HG02623 (cell line): Measurements from ENCODE around the gene RERG.

Source experiments
- ATAC-seq: cut with Tn5 transposase; IDR thresholded peaks from one replicate; pipeline ENCODE4 v1.9.1; 2021; ENCODE audit warnings: moderate library complexity; ENCODE audit not compliant: unreplicated experiment

The RERG gene

GRCh38 chr12:15220451-15220850, 766 bp downstream of the RERG start:
- ATAC-seq = no peak

GRCh38 chr12:15218794-15219193, 2.4 kb downstream of the RERG start:
- ATAC-seq = no peak

DNA sequence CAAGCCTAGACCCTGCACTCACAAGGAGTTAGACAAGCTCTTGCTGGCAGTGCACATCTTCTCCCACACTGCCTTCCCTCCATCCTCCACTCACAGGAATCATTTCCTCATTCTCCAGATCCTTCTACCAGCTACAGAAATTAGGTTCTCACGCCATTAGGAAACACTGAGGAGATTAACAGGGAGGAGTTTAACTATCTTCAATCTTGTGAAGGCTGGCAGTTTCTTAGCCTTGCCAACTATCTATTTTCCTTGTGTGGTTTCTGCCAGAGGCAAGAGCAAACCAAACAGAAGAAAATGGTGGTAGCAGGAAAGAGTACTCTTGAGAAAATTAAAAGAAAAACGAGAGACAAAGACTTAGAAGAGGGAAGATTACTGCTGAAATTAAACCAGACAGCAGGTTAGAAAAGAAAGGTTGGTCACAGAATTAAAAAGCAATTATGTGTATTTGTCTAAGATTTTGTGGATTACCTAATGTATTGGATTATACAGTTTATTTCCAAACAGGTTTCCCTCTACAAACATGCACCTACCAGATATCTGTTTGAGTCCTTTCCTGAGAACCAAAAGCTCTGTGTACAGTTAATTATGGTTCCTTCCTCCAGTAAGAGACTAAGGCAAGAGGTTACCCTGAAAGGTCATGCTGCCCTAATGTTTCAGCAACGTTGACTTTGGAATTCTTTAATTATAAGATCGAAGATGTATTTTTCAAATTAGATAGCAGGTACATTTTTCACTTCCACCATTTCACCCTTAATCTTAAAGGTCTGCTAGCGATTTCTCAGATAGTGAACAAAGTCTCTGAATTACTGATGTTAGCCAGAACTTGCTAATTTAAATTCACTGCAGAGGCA, 5.0 kb downstream of the RERG start:
- ATAC-seq = no peak

GRCh38 chr12:15214851-15215601, 6.2 kb downstream of the RERG start:
- no peak for ATAC-seq

DNA sequence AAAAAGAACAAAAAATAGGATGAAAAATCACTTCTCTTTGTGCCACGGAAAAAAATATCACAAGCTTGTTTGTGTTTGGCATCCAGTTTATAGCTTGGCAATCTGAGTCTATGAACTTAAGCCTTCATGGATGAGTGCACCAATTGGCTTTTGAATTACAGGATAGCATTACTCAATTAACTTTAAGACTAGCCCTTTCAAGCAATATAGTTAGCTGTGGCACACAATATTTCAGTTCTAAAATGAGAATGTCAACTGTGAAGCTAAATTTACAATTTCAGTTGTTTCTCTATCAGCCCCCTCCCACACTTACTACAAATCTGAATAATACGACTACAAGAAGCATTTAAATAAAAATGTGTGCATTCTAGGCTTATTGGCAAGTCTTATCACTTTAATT, 8.3 kb downstream of the RERG start:
- no peak for ATAC-seq

DNA sequence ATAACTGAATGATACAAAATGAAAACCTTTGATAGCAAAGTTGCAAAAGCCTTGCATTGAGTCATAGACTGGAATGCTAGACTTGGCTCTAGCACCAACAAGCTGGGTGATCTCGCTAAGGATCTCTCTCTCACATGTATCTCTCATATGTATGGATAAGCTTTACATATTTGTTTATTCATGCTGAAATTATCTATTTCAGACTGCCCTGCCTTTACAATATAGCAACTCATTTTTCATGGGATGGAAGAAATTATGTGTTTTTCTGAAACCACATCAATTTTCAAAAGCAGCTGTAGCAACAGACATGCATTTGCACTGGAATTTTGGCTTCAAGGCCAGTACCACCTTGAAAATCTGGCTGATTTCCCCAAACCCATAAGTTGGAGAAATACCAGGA, 11.4 kb downstream of the RERG start:
- no peak for ATAC-seq

DNA sequence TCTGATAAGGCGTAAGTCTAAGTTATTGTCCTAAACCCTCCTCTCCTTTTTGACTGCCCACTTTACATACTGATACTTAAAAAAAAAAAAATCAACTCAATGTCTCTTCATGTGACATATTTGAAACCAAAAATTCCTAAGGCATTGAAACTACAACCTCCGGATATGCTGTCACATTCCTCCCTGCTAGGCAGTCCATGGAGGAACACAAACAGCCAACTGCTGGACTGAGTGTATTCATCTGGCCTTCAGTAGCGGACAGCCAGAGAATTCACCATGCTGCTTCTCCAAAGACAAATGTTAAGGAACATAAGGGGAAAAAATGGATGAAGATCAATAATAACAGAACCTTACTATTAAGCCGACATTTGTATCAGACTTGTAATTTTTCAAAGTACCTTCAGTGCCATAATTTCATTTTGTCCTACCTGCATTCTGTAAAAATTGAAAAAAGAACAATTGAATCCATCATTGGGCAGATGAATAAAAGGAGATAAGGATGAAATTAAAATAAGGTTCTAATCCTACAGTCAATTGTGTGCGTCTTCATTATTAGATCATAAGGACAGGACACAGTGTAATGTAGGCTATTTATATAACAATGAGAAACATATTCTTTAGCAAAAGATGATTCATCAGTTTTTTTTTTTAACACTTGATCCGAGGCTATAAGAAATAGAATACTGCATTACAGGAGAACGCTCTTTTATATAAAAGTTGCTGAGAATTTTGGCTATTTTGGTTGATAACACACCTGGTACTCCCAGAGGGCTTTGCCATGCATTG, 12.2 kb downstream of the RERG start:
- ATAC-seq = no peak

GRCh38 chr12:15208140-15208539, 13.1 kb downstream of the RERG start:
- no peak for ATAC-seq

DNA sequence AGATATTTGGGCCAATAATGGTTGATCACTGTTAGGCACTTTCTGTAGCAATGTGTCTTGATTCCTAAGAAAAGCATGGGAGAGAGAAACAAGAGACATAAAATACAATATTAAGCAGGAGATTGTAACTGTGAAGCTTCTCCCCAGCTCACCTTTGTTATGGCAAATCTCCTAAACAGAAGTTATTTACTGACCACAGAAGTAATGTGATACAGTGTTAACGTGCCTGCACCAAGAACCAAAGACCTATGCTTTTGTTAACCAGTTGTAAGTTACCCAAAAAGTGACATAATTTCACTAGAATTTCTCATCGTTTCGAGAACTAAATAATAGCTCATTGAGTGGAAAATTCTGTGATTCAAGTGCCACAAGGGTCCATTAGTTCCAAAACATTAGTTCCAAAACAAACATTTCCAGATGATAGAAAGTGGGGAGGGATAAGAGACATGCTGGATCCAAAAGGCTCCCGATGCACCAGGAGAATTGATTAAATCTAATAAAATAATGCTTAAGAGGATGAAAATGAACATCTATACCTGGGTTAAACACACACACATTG, 14.3 kb downstream of the RERG start:
- ATAC-seq = no peak

GRCh38 chr12:15206338-15206737, 14.9 kb downstream of the RERG start:
- ATAC-seq = no peak

- no peak for ATAC-seq
These were observed 15.7 kb downstream of the RERG start for GRCh38 chr12:15205341-15206010.

DNA sequence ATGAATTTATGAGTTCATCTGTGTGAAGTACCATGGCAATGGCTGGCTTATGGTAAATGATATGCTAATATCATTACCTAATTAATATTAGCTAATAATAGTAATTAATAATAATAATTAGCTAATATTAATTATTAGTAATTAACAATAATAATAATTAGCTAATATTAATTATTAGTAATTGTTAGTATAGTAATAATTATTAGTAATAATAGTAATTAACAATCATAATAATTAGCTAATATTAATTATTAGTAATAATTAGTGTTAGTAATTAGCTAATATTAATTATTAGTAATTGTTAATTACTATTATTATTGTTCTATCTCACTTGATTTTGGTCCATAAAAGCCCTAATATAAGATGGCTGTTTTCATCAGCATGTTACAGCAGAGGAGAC, 19.8 kb downstream of the RERG start:
- no peak for ATAC-seq

- no peak for ATAC-seq
These were observed 20.2 kb downstream of the RERG start for GRCh38 chr12:15201056-15201455.

DNA sequence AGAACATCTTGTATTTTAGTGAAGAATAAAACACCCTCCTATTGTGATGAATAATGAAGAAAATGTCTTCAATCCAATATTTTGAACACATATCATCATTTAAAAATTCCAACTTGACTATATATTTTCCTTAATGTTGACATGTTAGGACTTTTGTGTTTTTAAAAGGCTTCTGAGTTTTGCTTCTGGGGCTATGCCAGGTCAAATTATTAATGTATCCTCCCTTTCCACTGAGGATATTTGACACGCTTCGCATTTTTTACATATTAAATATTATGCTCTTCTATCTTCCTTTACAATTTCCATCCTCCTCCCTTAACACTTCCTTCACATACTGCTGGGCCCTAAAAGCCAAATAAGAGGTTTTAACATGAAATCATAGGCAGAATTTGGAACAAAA, 20.6 kb downstream of the RERG start:
- ATAC-seq = no peak

DNA sequence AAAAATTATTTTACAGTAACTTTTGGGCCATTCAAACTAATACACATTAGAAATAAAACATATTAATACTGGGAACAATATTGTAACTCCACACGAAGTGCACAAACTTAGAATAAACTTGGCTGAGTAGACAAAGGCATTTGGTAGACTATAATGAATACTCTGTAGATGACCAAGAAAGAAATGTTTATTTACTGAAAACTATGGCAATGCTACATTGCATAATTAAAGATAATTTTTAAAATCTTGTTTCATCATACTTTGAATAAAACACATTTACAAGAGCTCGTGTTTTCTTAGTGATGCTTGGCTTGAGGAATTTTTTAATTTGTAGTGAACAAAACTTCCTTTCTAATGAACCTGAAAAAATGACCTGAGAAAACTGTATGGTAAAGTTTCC, 21.3 kb downstream of the RERG start:
- no peak for ATAC-seq

GRCh38 chr12:15196678-15197505, 24.3 kb downstream of the RERG start:
- ATAC-seq = no peak

GRCh38 chr12:15196221-15196620, 25.0 kb downstream of the RERG start:
- ATAC-seq = no peak

DNA sequence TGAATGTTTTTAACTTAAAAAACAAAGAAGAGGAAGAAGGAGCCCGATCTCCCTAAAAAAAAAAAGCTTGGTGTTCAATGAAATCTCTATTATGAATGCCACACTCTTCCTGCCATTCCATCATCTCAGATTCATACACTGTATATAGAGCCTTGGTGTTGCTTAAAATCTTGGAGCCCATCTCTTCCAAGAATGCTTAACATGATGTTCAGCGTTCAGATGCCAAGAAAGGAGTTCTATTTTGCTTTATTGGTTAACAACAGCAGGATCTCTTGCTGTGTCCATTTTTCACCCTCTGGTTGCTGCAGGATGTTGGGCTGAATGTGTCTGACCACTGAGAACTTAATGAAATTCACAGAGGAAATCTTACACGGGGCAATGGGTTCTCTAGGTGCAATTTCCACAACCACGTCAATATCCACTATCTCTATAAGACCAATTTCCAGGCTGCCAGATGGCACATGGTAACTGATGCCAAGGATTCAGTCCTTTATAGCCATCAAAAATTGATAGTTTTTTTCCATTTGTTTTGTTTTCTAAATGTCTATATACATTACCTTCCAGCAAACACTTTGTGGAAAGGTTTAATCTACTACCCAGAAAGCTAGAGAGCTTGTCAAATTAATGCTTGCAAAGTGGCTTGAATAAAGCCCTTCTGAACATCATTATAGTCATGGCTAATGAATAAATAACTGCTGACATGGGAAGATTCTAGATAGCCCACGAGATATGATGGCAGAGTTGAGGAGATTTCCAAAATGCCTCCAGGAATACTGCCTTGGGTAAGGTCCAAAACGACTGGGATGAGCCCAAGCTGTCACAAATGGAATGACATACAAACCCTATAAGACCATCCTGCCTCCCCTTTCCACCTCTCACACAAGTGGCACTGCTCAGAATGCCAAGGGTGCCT, 26.5 kb downstream of the RERG start:
- ATAC-seq = no peak

DNA sequence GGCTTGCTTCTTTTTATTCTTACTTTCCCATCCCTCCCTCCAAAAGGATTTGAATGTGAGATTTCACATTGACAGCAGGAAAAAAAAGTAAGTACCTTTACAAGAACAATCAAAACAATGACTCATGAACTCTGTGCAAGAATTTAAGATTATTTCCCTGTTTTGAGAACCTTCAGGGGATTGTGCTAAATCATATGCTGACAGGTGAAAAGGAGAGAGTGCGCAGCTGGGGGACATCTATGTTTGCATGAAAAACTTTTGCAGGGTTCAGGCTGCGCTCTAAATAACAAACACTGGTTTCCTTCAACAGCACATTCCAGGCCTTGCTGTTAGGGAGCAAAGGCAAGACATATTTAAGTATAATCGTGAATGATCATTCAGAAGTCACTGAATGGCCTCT, 27.3 kb downstream of the RERG start:
- ATAC-seq = no peak
